Liver (tissue), 9 donors: ENCODE results near the gene ELOVL4. TPM values are rescaled to one million over a fixed set of nuclear protein-coding genes. Genes with fewer than 3 reads are reported as not detected.

Experiments
- DNase-seq: peaks from one replicate; pipeline ENCODE4 v3.0.0-alpha.2; 2017; ENCODE audit warnings: low spot score
- H3K27ac ChIP-seq, 2 donors: one replicate each; pipeline ENCODE4 v1.7.0; 2013; ENCODE audit warnings: inconsistent platforms in 2 of 2, low read length in 2 of 2, control low read depth in 1 of 2, low read depth in 1 of 2, mild to moderate bottlenecking in 1 of 2
- H3K27me3 ChIP-seq, 4 donors: one replicate each; pipeline versions ENCODE4 v1.6.1 to v1.7.0; 2013; ENCODE audit warnings: low read length in 3 of 4, inconsistent platforms in 1 of 4, mild to moderate bottlenecking in 1 of 4, moderate library complexity in 1 of 4; ENCODE audit not compliant: control insufficient read depth in 4 of 4, insufficient read depth in 4 of 4
- H3K36me3 ChIP-seq, 4 donors: one replicate each; pipeline versions ENCODE4 v1.6.1 to v1.7.0; 2013; ENCODE audit warnings: low read length in 3 of 4, mild to moderate bottlenecking in 3 of 4, low read depth in 1 of 4, moderate library complexity in 1 of 4; ENCODE audit not compliant: control insufficient read depth in 4 of 4, insufficient read depth in 3 of 4
- H3K4me1 ChIP-seq, 4 donors: one replicate each; pipeline versions ENCODE4 v1.6.1 to v1.7.0; 2013; ENCODE audit warnings: low read length in 3 of 4, mild to moderate bottlenecking in 3 of 4, moderate library complexity in 1 of 4; ENCODE audit not compliant: control insufficient read depth in 4 of 4, insufficient read depth in 4 of 4
- H3K4me3 ChIP-seq, 3 donors: one replicate each; pipeline versions ENCODE4 v1.6.1 to v1.7.0; 2013; ENCODE audit warnings: low read length in 3 of 3, control low read depth in 1 of 3, low read depth in 1 of 3, mild to moderate bottlenecking in 1 of 3
- H3K9ac ChIP-seq, 2 donors: one replicate each; pipeline ENCODE4 v1.7.0; 2013; ENCODE audit warnings: low read length in 2 of 2, mild to moderate bottlenecking in 2 of 2, moderate library complexity in 2 of 2, control low read depth in 1 of 2, low read depth in 1 of 2
- H3K9me3 ChIP-seq, 4 donors: one replicate each; pipeline versions ENCODE4 v1.6.1 to v1.7.0; 2013; ENCODE audit warnings: low read length in 3 of 4; ENCODE audit not compliant: control insufficient read depth in 4 of 4
- EGR1 ChIP-seq, 2 donors: IDR thresholded peaks; 2 replicates each; pipeline ENCODE4 v1.6.1; 2016 to 2018; ENCODE audit warnings: antibody characterized with exemption in 2 of 2, low read depth in 2 of 2
- FOXA1 ChIP-seq: IDR thresholded peaks from 2 replicates; pipeline ENCODE4 v1.6.1; 2016; ENCODE audit warnings: antibody characterized with exemption
- FOXA2 ChIP-seq: IDR thresholded peaks from 2 replicates; pipeline ENCODE4 v1.6.1; 2016; ENCODE audit warnings: antibody characterized with exemption
- GABPA ChIP-seq, 2 donors: IDR thresholded peaks in 1 of 2; conservative IDR thresholded peaks in 1 of 2; 2 replicates each; pipeline ENCODE4 v1.6.1; 2016; ENCODE audit warnings: antibody characterized with exemption in 2 of 2, mild to moderate bottlenecking in 1 of 2, moderate library complexity in 1 of 2
- HNF4A ChIP-seq, 2 donors: conservative IDR thresholded peaks; 2 replicates each; pipeline ENCODE4 v1.6.1; 2016; ENCODE audit warnings: antibody characterized with exemption in 2 of 2, mild to moderate bottlenecking in 2 of 2
- HNF4G ChIP-seq: IDR thresholded peaks from 2 replicates; pipeline ENCODE4 v1.6.1; 2016; ENCODE audit warnings: antibody characterized with exemption
- JUND ChIP-seq, 2 donors: IDR thresholded peaks; 2 replicates each; pipeline ENCODE4 v1.6.1; 2016; ENCODE audit warnings: antibody characterized with exemption in 2 of 2
- NR2F2 ChIP-seq: IDR thresholded peaks from 2 replicates; pipeline ENCODE4 v1.6.1; 2016; ENCODE audit warnings: antibody characterized with exemption
- RAD21 ChIP-seq, 2 donors: IDR thresholded peaks; 2 replicates each; pipeline ENCODE4 v1.6.1; 2016; ENCODE audit warnings: antibody characterized with exemption in 2 of 2, mild to moderate bottlenecking in 2 of 2
- RXRA ChIP-seq, 2 donors: IDR thresholded peaks; 2 replicates each; pipeline ENCODE4 v1.6.1; 2017 to 2018; ENCODE audit warnings: antibody characterized with exemption in 2 of 2, mild to moderate bottlenecking in 1 of 2
- YY1 ChIP-seq: IDR thresholded peaks from 2 replicates; pipeline ENCODE4 v1.6.1; 2016; ENCODE audit warnings: antibody characterized with exemption, mild to moderate bottlenecking
- WGBS: extraction: QIAGEN DNeasy Blood & Tissue Kit; methylation state at CpG from one replicate; pipeline ENCODE4 v1.1.7; 2013; 5-methylcytosine and 5-hydroxymethylcytosine counted together
- polyA plus RNA-seq, 2 donors: library from polyadenylated mRNA; stranded (reverse) in 1 of 2; unstranded in 1 of 2; fragments of 200-250 nt in 1 of 2; fragments of >200 nt in 1 of 2; fragmentation: Nextera tagmentation in 1 of 2; extraction: Ambion mirVana in 1 of 2; gene quantifications; one replicate each; pipeline versions ENCODE4 v1.2.1 to v1.2.3, GENCODE V29; 2013 to 2015
- total RNA-seq, 2 donors: library from RNA; depleted of rRNA; stranded (reverse); fragments of >200 nt; gene quantifications; one replicate each; pipeline ENCODE4 v1.2.3, GENCODE V29; 2014
- TF ChIP-seq, protein P1 (sequence below): IDR thresholded peaks from 2 replicates; pipeline ENCODE4 v1.6.1; 2016; ENCODE audit warnings: antibody characterized with exemption, mild to moderate bottlenecking
- TF ChIP-seq, protein P2 (sequence below): fragments of 150-350 bp; IDR thresholded peaks from 2 replicates; pipeline ENCODE4 v1.5.1; 2017; ENCODE audit warnings: improper control_type of control experiment, low read depth, low read length; ENCODE audit not compliant: missing input control
- TF ChIP-seq, protein P3 (sequence below): IDR thresholded peaks from 2 replicates; pipeline ENCODE4 v1.6.1; 2016; ENCODE audit warnings: antibody characterized with exemption
- TF ChIP-seq, protein P4 (sequence below): IDR thresholded peaks from 2 replicates; pipeline ENCODE4 v1.6.1; 2016; ENCODE audit warnings: antibody characterized with exemption
- TF ChIP-seq, protein P5 (sequence below): IDR thresholded peaks from 2 replicates; pipeline ENCODE4 v1.6.1; 2016; ENCODE audit warnings: antibody characterized with exemption
- donor health status: healthy.
- donor health status: healthy.
- donor health status: healthy.
- donor health status: healthy.
- donor health status: healthy.

Gene ELOVL4
- total and polyA plus RNA-seq, 4 donors, result 0.07 to 2.1 (median 0.09) TPM; not detected in 1

DNA sequence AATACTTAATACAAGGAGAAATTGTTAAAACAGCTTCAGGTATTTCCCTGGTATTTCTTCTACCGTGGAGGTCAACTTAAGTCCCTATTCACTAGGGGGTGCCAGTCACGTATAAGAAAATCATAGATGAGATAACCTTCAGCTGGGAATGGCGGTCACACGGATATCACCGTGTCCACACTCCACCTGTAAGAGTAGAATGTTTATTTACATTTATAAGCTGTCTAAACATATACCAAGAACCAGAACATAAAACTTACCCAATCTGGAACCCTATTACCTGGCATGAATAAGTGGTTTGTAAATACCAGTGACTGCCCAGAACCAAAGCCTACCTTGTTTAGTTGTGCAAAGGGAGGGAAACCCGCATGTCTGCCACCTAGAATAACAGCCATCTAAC lies 1.9 kb upstream of the ELOVL4 start:
- no peak overlapping the region for H3K9ac ChIP-seq
- peaks cover 5 to 15% (median 12%) of the 10 kb centered on the region in 4 donors for H3K4me1 ChIP-seq
- DNase-seq, result peak; percentile 59
- TF ChIP-seq RAD21 (IDR thresholded peaks at IDR 0.05), result peak; percentile 81 to 88
- TF ChIP-seq, protein P1, sequence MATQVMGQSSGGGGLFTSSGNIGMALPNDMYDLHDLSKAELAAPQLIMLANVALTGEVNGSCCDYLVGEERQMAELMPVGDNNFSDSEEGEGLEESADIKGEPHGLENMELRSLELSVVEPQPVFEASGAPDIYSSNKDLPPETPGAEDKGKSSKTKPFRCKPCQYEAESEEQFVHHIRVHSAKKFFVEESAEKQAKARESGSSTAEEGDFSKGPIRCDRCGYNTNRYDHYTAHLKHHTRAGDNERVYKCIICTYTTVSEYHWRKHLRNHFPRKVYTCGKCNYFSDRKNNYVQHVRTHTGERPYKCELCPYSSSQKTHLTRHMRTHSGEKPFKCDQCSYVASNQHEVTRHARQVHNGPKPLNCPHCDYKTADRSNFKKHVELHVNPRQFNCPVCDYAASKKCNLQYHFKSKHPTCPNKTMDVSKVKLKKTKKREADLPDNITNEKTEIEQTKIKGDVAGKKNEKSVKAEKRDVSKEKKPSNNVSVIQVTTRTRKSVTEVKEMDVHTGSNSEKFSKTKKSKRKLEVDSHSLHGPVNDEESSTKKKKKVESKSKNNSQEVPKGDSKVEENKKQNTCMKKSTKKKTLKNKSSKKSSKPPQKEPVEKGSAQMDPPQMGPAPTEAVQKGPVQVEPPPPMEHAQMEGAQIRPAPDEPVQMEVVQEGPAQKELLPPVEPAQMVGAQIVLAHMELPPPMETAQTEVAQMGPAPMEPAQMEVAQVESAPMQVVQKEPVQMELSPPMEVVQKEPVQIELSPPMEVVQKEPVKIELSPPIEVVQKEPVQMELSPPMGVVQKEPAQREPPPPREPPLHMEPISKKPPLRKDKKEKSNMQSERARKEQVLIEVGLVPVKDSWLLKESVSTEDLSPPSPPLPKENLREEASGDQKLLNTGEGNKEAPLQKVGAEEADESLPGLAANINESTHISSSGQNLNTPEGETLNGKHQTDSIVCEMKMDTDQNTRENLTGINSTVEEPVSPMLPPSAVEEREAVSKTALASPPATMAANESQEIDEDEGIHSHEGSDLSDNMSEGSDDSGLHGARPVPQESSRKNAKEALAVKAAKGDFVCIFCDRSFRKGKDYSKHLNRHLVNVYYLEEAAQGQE, result no peak
- TF ChIP-seq, protein P2, sequence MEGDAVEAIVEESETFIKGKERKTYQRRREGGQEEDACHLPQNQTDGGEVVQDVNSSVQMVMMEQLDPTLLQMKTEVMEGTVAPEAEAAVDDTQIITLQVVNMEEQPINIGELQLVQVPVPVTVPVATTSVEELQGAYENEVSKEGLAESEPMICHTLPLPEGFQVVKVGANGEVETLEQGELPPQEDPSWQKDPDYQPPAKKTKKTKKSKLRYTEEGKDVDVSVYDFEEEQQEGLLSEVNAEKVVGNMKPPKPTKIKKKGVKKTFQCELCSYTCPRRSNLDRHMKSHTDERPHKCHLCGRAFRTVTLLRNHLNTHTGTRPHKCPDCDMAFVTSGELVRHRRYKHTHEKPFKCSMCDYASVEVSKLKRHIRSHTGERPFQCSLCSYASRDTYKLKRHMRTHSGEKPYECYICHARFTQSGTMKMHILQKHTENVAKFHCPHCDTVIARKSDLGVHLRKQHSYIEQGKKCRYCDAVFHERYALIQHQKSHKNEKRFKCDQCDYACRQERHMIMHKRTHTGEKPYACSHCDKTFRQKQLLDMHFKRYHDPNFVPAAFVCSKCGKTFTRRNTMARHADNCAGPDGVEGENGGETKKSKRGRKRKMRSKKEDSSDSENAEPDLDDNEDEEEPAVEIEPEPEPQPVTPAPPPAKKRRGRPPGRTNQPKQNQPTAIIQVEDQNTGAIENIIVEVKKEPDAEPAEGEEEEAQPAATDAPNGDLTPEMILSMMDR, result peak; percentile 60
- WGBS, result 14% methylated on average over 6 of the region's 6 CpGs
- H3K36me3 ChIP-seq, result no peaks in the 10 kb centered on the region
- H3K27ac ChIP-seq, result no peak overlapping the region
- H3K9me3 ChIP-seq, result no peaks in the 10 kb centered on the region
- peaks cover 0 to 7% (median 6%) of the 10 kb centered on the region in 4 donors for H3K27me3 ChIP-seq
- no peak overlapping the region for H3K4me3 ChIP-seq

DNA sequence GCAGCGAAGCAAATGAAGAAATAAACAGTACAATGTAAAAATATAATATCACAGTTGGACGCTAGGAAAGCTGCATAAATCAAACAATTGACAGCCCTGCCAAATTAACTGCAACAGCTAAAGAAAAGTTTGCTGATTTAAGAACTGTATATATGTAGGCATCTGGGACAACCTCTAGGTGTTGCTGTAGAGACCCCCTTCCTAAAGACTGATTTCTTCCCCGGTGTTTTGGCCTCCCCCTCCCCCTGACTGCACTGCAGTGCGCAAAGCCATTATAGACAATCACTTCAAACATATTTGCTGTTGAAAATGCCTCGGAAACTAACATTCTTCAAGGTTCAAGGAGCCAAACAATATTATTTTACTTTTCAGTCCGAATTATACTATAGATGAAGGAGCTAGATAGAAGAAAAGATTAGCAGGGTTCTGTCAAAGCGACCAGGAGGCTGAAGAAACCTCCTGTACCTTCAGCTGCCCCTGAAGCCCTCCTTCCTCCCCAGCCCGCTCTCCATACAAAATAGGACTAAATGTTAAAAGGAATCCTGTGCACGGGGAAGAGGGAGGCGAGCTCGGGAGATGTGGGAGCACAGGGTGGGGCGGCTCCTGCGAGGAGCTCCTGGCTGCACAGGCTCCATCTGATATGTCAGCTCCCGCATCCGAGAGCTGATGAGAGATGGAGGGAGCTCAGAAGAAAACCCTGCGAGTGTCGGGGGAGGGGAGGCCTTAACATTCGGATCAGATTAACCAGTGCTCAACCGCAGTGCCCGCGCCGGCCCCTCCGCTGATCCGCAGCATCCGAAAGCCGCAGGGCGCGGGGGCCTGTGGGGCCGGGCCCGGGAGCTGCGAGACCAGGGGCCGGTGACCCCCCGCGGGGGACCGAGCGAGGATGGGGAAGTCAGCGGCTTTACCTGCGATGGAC lies 822 bp downstream of the ELOVL4 start:
- no peak for DNase-seq
- TF ChIP-seq HNF4G, result no peak
- TF ChIP-seq FOXA1, result no peak
- TF ChIP-seq, protein P3, sequence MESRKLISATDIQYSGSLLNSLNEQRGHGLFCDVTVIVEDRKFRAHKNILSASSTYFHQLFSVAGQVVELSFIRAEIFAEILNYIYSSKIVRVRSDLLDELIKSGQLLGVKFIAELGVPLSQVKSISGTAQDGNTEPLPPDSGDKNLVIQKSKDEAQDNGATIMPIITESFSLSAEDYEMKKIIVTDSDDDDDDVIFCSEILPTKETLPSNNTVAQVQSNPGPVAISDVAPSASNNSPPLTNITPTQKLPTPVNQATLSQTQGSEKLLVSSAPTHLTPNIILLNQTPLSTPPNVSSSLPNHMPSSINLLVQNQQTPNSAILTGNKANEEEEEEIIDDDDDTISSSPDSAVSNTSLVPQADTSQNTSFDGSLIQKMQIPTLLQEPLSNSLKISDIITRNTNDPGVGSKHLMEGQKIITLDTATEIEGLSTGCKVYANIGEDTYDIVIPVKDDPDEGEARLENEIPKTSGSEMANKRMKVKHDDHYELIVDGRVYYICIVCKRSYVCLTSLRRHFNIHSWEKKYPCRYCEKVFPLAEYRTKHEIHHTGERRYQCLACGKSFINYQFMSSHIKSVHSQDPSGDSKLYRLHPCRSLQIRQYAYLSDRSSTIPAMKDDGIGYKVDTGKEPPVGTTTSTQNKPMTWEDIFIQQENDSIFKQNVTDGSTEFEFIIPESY, result no peak
- TF ChIP-seq RAD21 (IDR thresholded peaks at IDR 0.05), result no peak
- TF ChIP-seq, protein P4, sequence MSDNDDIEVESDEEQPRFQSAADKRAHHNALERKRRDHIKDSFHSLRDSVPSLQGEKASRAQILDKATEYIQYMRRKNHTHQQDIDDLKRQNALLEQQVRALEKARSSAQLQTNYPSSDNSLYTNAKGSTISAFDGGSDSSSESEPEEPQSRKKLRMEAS, result no peak
- TF ChIP-seq YY1, result no peak
- TF ChIP-seq GABPA (IDR thresholded peaks at IDR 0.05 in 1 of 2, conservative IDR thresholded peaks at IDR 0.05 in 1 of 2), result no peak
- no peak for TF ChIP-seq RXRA (IDR thresholded peaks at IDR 0.05)
- TF ChIP-seq NR2F2, result no peak
- TF ChIP-seq EGR1 (IDR thresholded peaks at IDR 0.05; ENCODE audit: low read depth in 2 of 2), result no peak
- TF ChIP-seq, protein P1, result no peak
- TF ChIP-seq, protein P5, sequence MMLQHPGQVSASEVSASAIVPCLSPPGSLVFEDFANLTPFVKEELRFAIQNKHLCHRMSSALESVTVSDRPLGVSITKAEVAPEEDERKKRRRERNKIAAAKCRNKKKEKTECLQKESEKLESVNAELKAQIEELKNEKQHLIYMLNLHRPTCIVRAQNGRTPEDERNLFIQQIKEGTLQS, result no peak
- TF ChIP-seq FOXA2, result no peak
- TF ChIP-seq HNF4A (conservative IDR thresholded peaks at IDR 0.05), result no peak
- TF ChIP-seq, protein P2, result no peak
- no peak for TF ChIP-seq JUND (IDR thresholded peaks at IDR 0.05)
- H3K36me3 ChIP-seq, result no peaks in the 10 kb centered on the region
- 8% methylated on average over 38 of the region's 38 CpGs for WGBS
- H3K27ac ChIP-seq, result no peak overlapping the region
- H3K4me1 ChIP-seq, result peaks cover 5 to 15% (median 12%) of the 10 kb centered on the region in 4 donors
- H3K9me3 ChIP-seq, result no peaks in the 10 kb centered on the region
- H3K9ac ChIP-seq, result no peak overlapping the region
- peaks cover 0 to 7% (median 6%) of the 10 kb centered on the region in 4 donors for H3K27me3 ChIP-seq
- peak overlapping the region in 2 of 3 donors; percentile 44 to 57 for H3K4me3 ChIP-seq
